Stomach smooth muscle (tissue), 2 donors: ENCODE measurements around the gene SPRR2B.
"Not testable (repeated sequence)": the region's sequence is repeated elsewhere in the genome, so short reads cannot be mapped to it uniquely, and the experiment has no call there.

Experiments
- H3K27ac ChIP-seq: one replicate; pipeline ENCODE4 v1.7.0; 2013; ENCODE audit warnings: mild to moderate bottlenecking, low read length, inconsistent platforms
- H3K27me3 ChIP-seq, 2 donors: one replicate each; pipeline ENCODE4 v1.7.0; 2013; ENCODE audit warnings: low read length in 2 of 2; ENCODE audit not compliant: insufficient read depth in 2 of 2, control insufficient read depth in 1 of 2
- H3K36me3 ChIP-seq, 2 donors: one replicate each; pipeline ENCODE4 v1.7.0; 2013; ENCODE audit warnings: low read length in 2 of 2; ENCODE audit not compliant: control insufficient read depth in 2 of 2, insufficient read depth in 2 of 2
- H3K4me1 ChIP-seq: one replicate; pipeline ENCODE4 v1.7.0; 2013; ENCODE audit warnings: low read length; ENCODE audit not compliant: control insufficient read depth, insufficient read depth
- H3K4me3 ChIP-seq, 2 donors: one replicate each; pipeline ENCODE4 v1.7.0; 2013; ENCODE audit warnings: low read length in 2 of 2
- H3K9ac ChIP-seq, 2 donors: one replicate each; pipeline ENCODE4 v1.7.0; 2013; ENCODE audit warnings: low read length in 2 of 2, mild to moderate bottlenecking in 1 of 2
- H3K9me3 ChIP-seq, 2 donors: one replicate each; pipeline ENCODE4 v1.7.0; 2013; ENCODE audit warnings: low read length in 2 of 2; ENCODE audit not compliant: control insufficient read depth in 2 of 2
- donor health status: healthy.
- donor health status: Pancreatic carcinoma.

SPRR2B gene

DNA sequence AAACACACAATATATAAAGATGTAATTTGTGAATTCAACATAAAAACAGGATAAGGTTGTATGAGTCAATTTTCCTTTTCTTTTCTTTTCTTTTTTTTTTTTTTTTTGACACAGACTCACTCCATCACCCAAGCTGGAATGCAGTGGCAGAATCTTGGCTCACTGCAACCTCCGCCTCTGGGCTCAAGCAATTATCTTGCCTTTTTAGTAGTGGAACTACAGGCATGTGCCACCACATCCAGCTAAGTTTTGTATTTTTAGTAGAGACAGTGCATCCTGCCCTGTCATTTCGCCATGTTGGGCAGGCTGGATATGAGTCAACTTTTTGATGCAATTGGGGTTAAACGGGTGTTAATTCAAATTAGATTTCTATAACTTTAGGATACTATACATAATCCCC lies 10.3 kb upstream of the SPRR2B start:
- no peaks in the 10 kb centered on the region for H3K36me3 ChIP-seq

DNA sequence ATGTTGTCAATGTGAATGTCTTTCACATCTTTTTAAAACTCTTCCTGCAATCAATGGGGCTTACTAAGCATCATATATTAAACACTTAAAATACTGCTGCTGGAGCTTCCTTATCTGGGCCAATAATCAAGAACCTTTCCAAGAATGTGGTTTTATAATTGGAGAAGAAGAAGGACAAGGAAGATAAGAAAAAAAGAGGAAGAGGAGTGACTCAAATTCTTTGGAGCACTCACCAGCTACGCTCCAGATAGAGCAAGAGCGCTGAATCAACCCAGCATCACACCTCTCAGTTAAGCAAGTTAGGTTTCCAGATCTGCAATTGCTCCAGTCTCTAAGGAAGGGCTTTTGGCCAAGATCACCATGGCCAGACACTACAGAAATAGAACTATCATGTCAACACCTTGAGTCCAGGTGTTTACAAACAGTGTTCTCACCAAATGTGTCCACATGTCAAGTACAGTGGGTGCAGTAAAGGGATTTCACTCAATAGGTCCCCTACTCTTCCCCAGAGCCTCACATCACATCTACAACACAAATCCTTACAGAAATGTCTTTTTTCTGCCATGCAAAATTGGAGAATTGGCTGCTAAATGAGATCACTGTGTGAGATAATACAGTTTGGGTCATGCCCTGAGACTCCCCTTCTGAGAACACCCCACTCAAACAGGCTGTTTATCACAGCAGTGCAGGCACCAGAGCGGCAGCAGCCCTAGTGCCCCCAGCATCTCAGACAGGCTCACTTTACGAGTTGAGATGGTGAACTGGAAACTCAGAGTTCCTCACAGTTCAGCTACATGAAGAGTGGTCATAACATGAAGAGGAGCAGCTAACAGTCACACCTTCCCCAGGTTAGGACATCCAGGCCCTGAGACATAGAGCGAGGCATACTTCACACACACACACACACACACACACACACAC lies 1.7 kb upstream of the SPRR2B start:
- no peaks in the 10 kb centered on the region for H3K36me3 ChIP-seq
- H3K4me1 ChIP-seq = no peaks in the 10 kb centered on the region
- no peak overlapping the region for H3K4me3 ChIP-seq
- no peaks in the 10 kb centered on the region for H3K27me3 ChIP-seq
- H3K9me3 ChIP-seq = no peaks in the 10 kb centered on the region
- no peak overlapping the region for H3K27ac ChIP-seq
- H3K9ac ChIP-seq = no peak overlapping the region

More for the DNA sequence above, 10.3 kb upstream of the SPRR2B start:
- no peak overlapping the region for H3K9ac ChIP-seq
- H3K4me1 ChIP-seq = no peaks in the 10 kb centered on the region
- no peaks in the 10 kb centered on the region for H3K9me3 ChIP-seq
- no peak overlapping the region for H3K27ac ChIP-seq
- H3K4me3 ChIP-seq = no peak overlapping the region
- no peaks in the 10 kb centered on the region for H3K27me3 ChIP-seq

DNA sequence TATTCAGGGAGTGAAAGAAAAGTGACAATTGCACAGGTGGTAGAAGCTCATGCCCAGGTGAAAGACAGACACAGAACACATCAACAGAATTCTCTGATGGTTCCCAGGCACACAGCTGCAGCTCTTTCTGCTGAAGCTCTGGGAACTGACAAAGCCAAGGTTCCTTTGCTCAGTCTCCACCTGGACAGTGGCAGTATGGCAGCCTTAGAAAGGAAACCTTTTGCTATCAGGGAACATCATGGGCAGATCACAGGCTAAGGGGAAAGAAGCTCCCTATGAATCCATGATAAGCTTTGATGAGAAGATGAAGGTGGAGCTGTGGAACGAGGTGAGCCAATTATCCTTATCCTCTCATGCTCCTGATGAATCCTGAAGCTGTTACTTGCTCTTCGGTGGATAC lies 1.2 kb downstream of the SPRR2B start:
- no peaks in the 10 kb centered on the region for H3K4me1 ChIP-seq
- no peak overlapping the region for H3K9ac ChIP-seq
- H3K36me3 ChIP-seq = no peaks in the 10 kb centered on the region
- no peak overlapping the region for H3K27ac ChIP-seq
- H3K27me3 ChIP-seq = no peaks in the 10 kb centered on the region
- H3K9me3 ChIP-seq = no peaks in the 10 kb centered on the region
- H3K4me3 ChIP-seq = no peak overlapping the region

DNA sequence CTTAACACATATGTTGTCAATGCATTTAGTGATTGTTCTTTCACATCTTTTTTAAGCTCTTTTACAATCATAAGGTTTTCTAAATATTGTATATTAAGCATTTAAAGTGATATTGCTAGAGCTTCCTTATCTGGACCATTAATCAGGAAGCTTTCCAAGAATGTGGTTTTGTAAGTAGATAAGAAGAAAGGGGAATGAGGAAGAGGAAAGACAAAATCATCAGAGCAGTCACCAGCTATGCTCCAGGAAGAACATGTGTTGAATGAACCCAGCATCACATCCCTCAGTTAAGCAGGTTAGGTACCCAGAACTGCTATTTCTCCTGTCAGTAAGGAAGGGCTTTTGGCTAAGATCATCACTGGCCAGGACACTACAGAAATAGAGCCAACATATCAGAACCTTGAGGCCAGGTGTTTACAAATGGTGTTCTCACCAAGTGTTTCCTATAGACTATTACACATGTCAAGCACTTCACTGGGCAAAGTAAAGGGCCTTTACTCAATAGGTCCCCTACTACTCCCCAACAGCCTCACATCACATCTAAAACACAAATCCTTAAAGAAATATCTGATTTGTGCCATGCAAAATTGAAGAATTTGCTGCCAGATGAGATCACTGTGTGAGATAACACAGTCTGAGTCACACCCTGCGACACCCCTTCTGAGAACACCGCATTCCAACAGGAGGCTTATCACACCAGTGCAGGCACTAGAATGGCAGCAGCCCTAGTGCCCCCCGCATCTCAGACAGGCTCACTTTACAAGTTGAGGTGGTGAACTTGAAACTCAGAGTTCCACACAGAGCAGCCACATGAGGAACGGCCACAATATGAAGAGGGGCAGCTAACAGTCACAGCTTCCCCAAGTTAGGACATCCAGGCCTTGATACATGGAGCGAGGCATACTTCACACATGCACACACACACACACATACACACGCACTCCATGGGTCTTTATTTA lies 12.3 kb downstream of the SPRR2B start:
- Histone ChIP-seq H3K9me3 (no peaks in the 10 kb centered on the region), H3K4me1 (no peaks in the 10 kb centered on the region), H3K27ac (no peak overlapping the region), H3K9ac (no peak overlapping the region), H3K36me3 (no peaks in the 10 kb centered on the region), H3K27me3 (no peaks in the 10 kb centered on the region), H3K4me3 (no peak overlapping the region)

DNA sequence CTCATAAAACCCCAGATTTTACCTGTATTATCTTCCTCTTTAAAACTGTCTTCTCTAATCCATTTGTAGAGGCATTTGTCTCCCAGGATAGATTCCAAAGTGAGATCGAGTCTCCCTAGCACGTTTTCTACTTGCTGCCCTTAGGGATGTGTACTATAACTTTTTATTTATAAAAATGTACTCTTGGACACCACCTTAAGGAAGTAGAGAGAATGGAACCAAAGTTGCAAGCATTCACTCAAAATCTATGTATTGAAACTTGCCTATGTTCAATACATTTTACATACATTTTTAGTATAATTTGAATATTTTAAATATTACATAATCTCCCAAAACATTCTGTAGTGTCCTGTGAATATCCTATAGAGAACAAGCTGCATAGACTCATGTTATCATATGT lies 13.3 kb downstream of the SPRR2B start:
- Histone ChIP-seq H3K27ac (no peak overlapping the region), H3K9ac (no peak overlapping the region), H3K4me3 (no peak overlapping the region), H3K27me3 (no peaks in the 10 kb centered on the region), H3K9me3 (no peaks in the 10 kb centered on the region), H3K4me1 (no peaks in the 10 kb centered on the region), H3K36me3 (no peaks in the 10 kb centered on the region)

DNA sequence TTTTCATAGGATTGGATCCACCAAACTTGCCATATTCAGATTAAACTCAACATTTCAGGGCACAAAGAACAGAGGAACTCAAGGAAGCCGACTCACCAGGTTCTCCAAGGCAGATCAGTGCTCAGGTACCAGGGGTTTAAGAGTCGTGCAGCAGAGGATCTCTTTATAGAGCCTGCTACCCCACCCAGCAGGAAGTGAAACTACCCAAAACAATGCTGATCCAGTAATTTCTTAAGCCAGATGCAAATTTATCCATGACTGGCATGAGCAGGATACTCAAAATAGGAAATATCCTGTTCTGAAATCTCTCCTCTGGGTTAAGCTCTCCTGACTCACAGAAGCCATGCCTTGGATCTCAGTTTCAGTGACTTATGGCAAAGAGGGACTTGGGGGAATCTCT lies 14.0 kb downstream of the SPRR2B start, which contains the start of gene SPRR2A:
Gene SPRR2A, minus strand, starts transcription at position 138 of the 400 bp plus-strand sequence. CDS start 777 bp downstream, outside the sequence.
- Histone ChIP-seq H3K9me3 (no peaks in the 10 kb centered on the region), H3K27me3 (no peaks in the 10 kb centered on the region), H3K4me1 (no peaks in the 10 kb centered on the region), H3K36me3 (no peaks in the 10 kb centered on the region), H3K27ac (no peak within 1 kb of the TSS), H3K9ac (no peak within 1 kb of the TSS), H3K4me3 (no peak within 1 kb of the TSS)

DNA sequence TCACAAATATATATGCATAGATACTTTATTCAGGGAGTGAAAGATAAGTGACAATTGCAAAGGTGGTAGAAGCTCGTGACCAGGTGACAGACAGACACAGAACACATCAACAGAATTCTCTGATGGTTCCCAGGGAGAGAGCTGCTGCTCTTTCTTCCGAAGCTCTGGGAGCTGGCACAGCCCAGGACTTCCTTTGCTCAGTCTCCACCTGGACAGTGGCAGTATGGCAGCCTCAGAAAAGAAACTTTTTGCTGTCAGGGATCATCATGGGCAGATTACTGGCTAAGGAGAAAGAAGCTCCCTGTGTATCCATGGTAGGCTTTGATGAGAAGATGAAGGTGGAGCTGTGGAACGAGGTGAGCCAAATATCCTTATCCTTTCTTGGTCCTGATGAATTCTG lies 15.3 kb downstream of the SPRR2B start:
- H3K9me3 ChIP-seq, H3K4me1 ChIP-seq, H3K9ac ChIP-seq, H3K36me3 ChIP-seq, H3K27ac ChIP-seq, H3K4me3 ChIP-seq, H3K27me3 ChIP-seq: not testable (repeated sequence)

DNA sequence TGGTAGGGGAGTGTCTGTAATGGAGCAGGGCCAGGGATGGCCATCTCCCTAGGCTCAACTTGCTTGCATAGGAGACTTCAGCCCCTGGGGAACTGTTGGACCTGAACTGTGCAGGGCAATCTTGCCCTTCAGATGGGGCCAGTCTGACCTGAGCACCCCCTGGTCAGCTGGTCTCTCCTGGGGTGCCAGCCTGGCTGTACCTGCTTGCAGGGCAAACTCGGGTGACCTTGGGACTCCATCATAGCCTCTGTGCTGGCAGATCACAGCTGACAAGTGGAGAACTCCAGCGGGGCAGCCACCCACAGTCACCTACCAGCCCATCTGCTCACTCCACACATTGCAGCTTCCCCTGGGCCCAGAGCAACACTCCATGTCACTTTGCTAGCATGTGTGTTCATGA lies 22.2 kb downstream of the SPRR2B start:
- H3K27me3 ChIP-seq = no peaks in the 10 kb centered on the region

DNA sequence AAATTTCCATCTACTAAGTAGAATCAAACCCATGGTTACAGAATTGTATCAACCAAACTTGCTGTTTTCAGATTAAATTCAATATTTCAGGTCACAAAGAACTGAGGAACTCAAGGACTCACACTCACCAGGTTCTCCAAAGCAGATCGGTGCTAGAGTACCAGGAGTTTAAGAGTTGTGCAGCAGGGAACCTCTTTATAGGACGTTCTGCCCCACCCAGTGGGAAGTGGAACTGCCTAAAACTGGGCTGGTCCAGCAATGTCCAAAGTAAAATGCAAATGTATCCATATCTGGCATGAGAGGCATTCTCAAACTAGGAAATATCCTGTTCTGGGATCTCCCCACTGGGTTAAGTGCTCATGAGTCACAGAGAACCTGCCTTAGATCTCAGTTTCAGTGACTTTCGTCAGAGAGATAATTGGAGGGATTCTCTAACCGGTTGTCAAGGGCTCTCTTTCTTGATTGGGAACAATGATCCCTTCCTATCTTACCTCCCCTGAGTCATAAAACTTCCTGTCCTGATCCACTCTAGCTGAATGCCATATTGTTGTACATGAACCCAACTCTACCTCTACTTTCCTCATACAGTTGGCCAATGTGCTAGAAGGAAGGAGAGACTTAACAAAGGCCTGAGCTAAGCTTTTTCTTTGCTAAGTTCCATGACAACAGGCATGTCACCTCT lies 30.3 kb downstream of the SPRR2B start, which contains the start of gene SPRR2D:
Gene SPRR2D, minus strand, starts transcription at position 171 of the 682 bp plus-strand sequence. CDS start 774 bp downstream, outside the sequence.
- Histone ChIP-seq H3K4me1 (no peaks in the 10 kb centered on the region), H3K27me3 (no peaks in the 10 kb centered on the region), H3K4me3 (no peak within 1 kb of the TSS), H3K9me3 (no peaks in the 10 kb centered on the region), H3K27ac (no peak within 1 kb of the TSS), H3K9ac (no peak within 1 kb of the TSS), H3K36me3 (no peaks in the 10 kb centered on the region)

More for the DNA sequence above, 22.2 kb downstream of the SPRR2B start:
- no peaks in the 10 kb centered on the region for H3K4me1 ChIP-seq
- H3K4me3 ChIP-seq = no peak overlapping the region
- H3K27ac ChIP-seq = no peak overlapping the region
- no peaks in the 10 kb centered on the region for H3K36me3 ChIP-seq
- no peak overlapping the region for H3K9ac ChIP-seq
- H3K9me3 ChIP-seq = no peaks in the 10 kb centered on the region

DNA sequence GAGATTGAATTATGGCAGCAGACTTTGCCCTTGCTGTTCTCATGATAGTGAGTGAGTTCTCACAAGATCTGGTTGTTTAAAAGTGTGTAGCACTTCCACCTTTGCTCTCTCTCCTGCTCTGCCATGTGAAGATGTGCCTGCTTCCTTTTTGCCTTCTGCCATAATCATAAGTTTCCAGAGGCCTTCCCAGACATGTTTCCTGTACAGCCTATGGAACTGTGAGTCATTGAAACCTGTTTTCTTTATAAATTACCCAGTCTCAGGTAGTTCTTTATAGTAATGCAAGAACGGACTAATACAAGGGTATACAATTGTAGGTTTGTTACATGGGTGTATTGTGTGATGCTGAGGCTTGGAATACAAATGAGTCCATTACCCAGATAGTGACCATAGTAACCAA lies 36.2 kb downstream of the SPRR2B start:
- no peaks in the 10 kb centered on the region for H3K4me1 ChIP-seq
- no peaks in the 10 kb centered on the region for H3K36me3 ChIP-seq
- no peak overlapping the region for H3K4me3 ChIP-seq
- no peaks in the 10 kb centered on the region for H3K9me3 ChIP-seq
- no peak overlapping the region for H3K9ac ChIP-seq
- no peaks in the 10 kb centered on the region for H3K27me3 ChIP-seq
- no peak overlapping the region for H3K27ac ChIP-seq
